ENCODE measurements around the gene BHLHE40.

DNA sequence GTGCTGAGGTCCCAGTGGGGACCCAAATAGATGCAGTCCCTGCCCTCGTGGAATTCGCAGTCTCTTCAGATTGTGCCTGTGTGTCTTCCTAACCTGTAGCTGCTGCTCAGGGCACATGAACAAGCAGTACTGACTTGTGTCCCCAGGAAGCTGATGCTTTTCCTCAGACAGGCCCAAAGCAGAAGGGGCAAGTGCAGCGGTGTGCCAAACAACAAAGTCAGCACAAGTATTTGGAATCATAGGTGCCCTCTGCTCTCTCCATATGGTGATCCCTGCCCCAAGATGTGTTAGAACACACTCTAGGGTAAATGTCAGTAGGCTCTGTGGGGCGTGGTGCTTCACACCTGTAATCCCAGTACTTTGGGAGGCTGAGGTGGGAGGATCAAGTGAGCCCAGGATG, 21.9 kb downstream of the BHLHE40 start:
- TF ChIP-seq, protein P1, sequence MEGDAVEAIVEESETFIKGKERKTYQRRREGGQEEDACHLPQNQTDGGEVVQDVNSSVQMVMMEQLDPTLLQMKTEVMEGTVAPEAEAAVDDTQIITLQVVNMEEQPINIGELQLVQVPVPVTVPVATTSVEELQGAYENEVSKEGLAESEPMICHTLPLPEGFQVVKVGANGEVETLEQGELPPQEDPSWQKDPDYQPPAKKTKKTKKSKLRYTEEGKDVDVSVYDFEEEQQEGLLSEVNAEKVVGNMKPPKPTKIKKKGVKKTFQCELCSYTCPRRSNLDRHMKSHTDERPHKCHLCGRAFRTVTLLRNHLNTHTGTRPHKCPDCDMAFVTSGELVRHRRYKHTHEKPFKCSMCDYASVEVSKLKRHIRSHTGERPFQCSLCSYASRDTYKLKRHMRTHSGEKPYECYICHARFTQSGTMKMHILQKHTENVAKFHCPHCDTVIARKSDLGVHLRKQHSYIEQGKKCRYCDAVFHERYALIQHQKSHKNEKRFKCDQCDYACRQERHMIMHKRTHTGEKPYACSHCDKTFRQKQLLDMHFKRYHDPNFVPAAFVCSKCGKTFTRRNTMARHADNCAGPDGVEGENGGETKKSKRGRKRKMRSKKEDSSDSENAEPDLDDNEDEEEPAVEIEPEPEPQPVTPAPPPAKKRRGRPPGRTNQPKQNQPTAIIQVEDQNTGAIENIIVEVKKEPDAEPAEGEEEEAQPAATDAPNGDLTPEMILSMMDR (IDR thresholded peaks at IDR 0.05) = no peak
- TF ChIP-seq POLR2AphosphoS5 (IDR thresholded peaks at IDR 0.05) = no peak
